ENCODE results near the gene XPA.
"Not testable (repeated sequence)": the region's sequence is repeated elsewhere in the genome, so short reads cannot be mapped to it uniquely, and the experiment has no call there.

The XPA gene

DNA sequence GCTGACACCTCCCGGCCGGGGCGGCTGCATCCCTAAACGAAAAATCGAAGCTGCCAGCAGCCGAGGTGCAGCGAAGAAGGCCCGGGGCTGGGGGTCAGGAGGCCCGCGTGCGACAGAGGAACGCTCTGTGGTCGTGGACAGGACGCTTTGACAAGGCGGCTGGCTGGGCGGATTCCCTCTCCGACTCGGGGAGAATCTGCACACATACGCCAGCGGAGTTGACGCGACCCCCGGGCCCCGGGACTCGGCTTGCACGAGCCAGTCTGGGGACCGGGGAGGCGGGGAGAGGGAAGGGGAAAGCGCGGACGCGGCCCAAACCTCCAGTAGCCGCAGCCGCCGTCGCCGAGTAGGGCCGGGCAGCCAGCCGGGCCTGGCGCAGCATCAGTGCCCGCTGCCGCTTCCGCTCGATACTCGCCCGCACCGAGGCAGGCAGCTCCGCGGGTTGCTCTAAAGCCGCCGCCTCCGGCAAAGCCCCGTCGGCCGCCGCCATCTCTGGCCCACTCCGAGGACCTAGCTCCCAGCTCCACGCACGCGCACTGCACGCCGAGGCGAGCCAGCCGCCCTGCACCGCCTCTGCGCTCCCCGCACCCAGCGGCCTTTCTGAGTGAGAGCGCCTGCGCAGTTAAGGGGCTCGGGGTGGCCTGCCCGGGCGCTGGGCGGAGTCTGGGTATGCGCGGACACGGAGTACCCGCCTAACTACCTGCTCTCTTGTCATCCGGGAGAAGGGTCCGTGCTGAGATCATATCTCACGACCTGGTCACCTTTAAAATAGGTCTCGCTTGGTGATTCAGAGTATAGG, at the start of gene XPA:
TSS of gene XPA (minus strand) at position 538 of the 799 bp plus-strand sequence. CDS start at position 490, 48 bp downstream.
- DNase-seq (ENCODE audit: low read depth), result peak; percentile 66
- H3K4me3 ChIP-seq (ENCODE audit: low read length), result peak within 1 kb of the TSS; percentile 77
- TF ChIP-seq CTCF (conservative IDR thresholded peaks at IDR 0.05; ENCODE audit: low read depth, low read length), result no peak

GRCh38 chr9:97744710-97745708, 47.9 kb upstream of the XPA start:
- no peak for TF ChIP-seq CTCF (conservative IDR thresholded peaks at IDR 0.05; ENCODE audit: low read depth, low read length)
- no peak overlapping the region for H3K4me3 ChIP-seq (ENCODE audit: low read length)
- no peak for DNase-seq (ENCODE audit: low read depth)

GRCh38 chr9:97744025-97744424, 46.9 kb upstream of the XPA start:
- DNase-seq (ENCODE audit: low read depth); H3K4me3 ChIP-seq (ENCODE audit: low read length): not testable (repeated sequence)

- H3K4me3 ChIP-seq (ENCODE audit: low read length), result no peak overlapping the region
- no peak for DNase-seq (ENCODE audit: low read depth)
- no peak for TF ChIP-seq CTCF (conservative IDR thresholded peaks at IDR 0.05; ENCODE audit: low read depth, low read length)
Measured at GRCh38 chr9:97742545-97742944, 45.4 kb upstream of the XPA start.

DNA sequence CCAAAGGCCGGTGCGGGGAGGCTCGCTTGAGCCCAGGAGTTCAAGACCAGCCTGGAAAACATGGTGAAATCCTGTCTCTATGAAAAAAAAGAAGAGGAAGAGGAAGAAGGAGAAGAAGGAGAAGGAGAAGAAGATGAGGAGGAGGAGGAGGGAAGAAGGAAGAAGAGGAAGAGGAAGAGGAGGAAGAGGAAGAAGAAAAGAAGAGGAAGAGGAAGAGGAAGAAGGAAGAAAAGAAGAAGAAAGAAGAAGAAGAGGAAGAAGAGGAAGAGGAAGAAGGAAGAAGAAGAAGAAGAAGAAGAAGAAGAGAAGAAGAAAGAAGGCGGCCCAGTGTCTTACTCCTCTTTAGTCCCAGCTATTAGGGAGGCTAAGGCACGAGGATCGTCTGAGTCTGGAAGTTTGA, 44.8 kb upstream of the XPA start:
- no peak for DNase-seq (ENCODE audit: low read depth)
- no peak overlapping the region for H3K4me3 ChIP-seq (ENCODE audit: low read length)
- TF ChIP-seq CTCF (conservative IDR thresholded peaks at IDR 0.05; ENCODE audit: low read depth, low read length), result no peak

- no peak for TF ChIP-seq CTCF (conservative IDR thresholded peaks at IDR 0.05; ENCODE audit: low read depth, low read length)
- peak overlapping the region; percentile 35 for H3K4me3 ChIP-seq (ENCODE audit: low read length)
- peak; percentile 79 for DNase-seq (ENCODE audit: low read depth)
Measured at GRCh38 chr9:97740848-97741821, 44.0 kb upstream of the XPA start.
